Measurements from ENCODE around the gene ATXN7L3B. TPM values are rescaled to one million over a fixed set of nuclear protein-coding genes. Genes with fewer than 3 reads are reported as not detected.
"Not testable (repeated sequence)": the region's sequence is repeated elsewhere in the genome, so short reads cannot be mapped to it uniquely, and the experiment has no call there.

The ATXN7L3B gene
- polyA plus RNA-seq (ENCODE audit: insufficient read length in 3 of 3): 10 to 100 TPM; 78.0 to 93.2 (median 85.1) TPM
- long read RNA-seq, donor 1, full-length matches to known transcripts: 146 of 146 reads
- long read RNA-seq, donor 1, partial matches to known transcripts: 0 of 146 reads
- long read RNA-seq, donor 1, other reads (novel, unspliced or antisense): 0 of 146 reads
- long read RNA-seq, donor 2, full-length matches to known transcripts: 143 of 143 reads
- long read RNA-seq, donor 2, partial matches to known transcripts: 0 of 143 reads
- long read RNA-seq, donor 2, other reads (novel, unspliced or antisense): 0 of 143 reads
- long read RNA-seq, donor 3, full-length matches to known transcripts: 225 of 225 reads
- long read RNA-seq, donor 3, partial matches to known transcripts: 0 of 225 reads
- long read RNA-seq, donor 3, other reads (novel, unspliced or antisense): 0 of 225 reads
- long read RNA-seq, donor 4, full-length matches to known transcripts: 149 of 149 reads
- long read RNA-seq, donor 4, partial matches to known transcripts: 0 of 149 reads
- long read RNA-seq, donor 4, other reads (novel, unspliced or antisense): 0 of 149 reads
- long read RNA-seq, donor 5: 0 reads
- long read RNA-seq, donor 6, full-length matches to known transcripts: 213 of 213 reads
- long read RNA-seq, donor 6, partial matches to known transcripts: 0 of 213 reads
- long read RNA-seq, donor 6, other reads (novel, unspliced or antisense): 0 of 213 reads
- long read RNA-seq, donor 7, full-length matches to known transcripts: 225 of 225 reads
- long read RNA-seq, donor 7, partial matches to known transcripts: 0 of 225 reads
- long read RNA-seq, donor 7, other reads (novel, unspliced or antisense): 0 of 225 reads
- long read RNA-seq, donor 8, full-length matches to known transcripts: 281 of 281 reads
- long read RNA-seq, donor 8, partial matches to known transcripts: 0 of 281 reads
- long read RNA-seq, donor 8, other reads (novel, unspliced or antisense): 0 of 281 reads
- long read RNA-seq, donor 9, full-length matches to known transcripts: 184 of 184 reads
- long read RNA-seq, donor 9, partial matches to known transcripts: 0 of 184 reads
- long read RNA-seq, donor 9, other reads (novel, unspliced or antisense): 0 of 184 reads
- long read RNA-seq, donor 10, full-length matches to known transcripts: 191 of 191 reads
- long read RNA-seq, donor 10, partial matches to known transcripts: 0 of 191 reads
- long read RNA-seq, donor 10, other reads (novel, unspliced or antisense): 0 of 191 reads
- long read RNA-seq, donor 11, full-length matches to known transcripts: 147 of 147 reads
- long read RNA-seq, donor 11, partial matches to known transcripts: 0 of 147 reads
- long read RNA-seq, donor 11, other reads (novel, unspliced or antisense): 0 of 147 reads
- long read RNA-seq, donor 12, full-length matches to known transcripts: 75 of 75 reads
- long read RNA-seq, donor 12, partial matches to known transcripts: 0 of 75 reads
- long read RNA-seq, donor 12, other reads (novel, unspliced or antisense): 0 of 75 reads
- long read RNA-seq, donor 13: 0 reads
- long read RNA-seq, donor 14, full-length matches to known transcripts: 119 of 119 reads
- long read RNA-seq, donor 14, partial matches to known transcripts: 0 of 119 reads
- long read RNA-seq, donor 14, other reads (novel, unspliced or antisense): 0 of 119 reads
- long read RNA-seq, donor 15, full-length matches to known transcripts: 110 of 110 reads
- long read RNA-seq, donor 15, partial matches to known transcripts: 0 of 110 reads
- long read RNA-seq, donor 15, other reads (novel, unspliced or antisense): 0 of 110 reads
- long read RNA-seq, donor 16, full-length matches to known transcripts: 510 of 510 reads
- long read RNA-seq, donor 16, partial matches to known transcripts: 0 of 510 reads
- long read RNA-seq, donor 16, other reads (novel, unspliced or antisense): 0 of 510 reads

DNA sequence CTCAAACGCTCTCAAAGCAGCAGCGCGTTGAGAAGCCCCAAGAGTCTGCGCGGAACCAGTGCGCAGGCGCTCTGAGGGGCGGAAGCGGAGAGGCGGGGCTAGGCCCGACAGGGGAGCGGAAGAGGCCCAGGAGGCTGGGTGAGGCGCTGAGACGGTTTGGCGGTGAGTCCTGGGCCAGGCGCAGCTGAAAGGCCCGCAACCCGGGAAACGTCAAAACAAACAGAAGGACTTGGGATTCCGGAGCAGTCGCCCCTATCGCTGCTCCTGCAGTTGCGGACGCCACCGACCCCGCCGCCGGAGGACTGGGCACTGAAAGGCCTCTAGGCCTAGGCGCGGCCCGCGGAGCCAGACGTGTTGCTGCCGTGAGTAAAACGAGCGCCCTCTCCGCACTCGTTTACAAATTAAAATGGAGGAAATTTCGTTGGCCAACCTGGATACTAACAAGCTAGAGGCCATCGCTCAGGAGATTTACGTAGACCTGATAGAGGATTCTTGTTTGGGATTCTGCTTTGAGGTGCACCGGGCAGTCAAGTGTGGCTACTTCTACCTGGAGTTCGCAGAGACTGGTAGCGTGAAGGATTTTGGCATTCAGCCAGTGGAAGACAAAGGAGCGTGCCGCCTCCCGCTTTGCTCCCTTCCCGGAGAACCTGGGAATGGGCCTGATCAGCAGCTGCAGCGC, at the start of gene ATXN7L3B:
Gene ATXN7L3B (plus strand): TSS at position 129 of the 679 bp plus-strand sequence. CDS start 278 bp downstream, at position 407.
- DNase-seq (ENCODE audit: extremely low read depth in 1 of 11, low read depth in 9 of 11, low spot score in 4 of 11): peak; percentile 85 to 93 (median 90)

GRCh38 chr12:74488134-74488533, 49.5 kb upstream of the ATXN7L3B start:
- no peak for DNase-seq (ENCODE audit: extremely low read depth in 1 of 11, low read depth in 9 of 11, low spot score in 4 of 11)

GRCh38 chr12:74489543-74489942, 48.1 kb upstream of the ATXN7L3B start:
- no peak for DNase-seq (ENCODE audit: extremely low read depth in 1 of 11, low read depth in 9 of 11, low spot score in 4 of 11)

DNA sequence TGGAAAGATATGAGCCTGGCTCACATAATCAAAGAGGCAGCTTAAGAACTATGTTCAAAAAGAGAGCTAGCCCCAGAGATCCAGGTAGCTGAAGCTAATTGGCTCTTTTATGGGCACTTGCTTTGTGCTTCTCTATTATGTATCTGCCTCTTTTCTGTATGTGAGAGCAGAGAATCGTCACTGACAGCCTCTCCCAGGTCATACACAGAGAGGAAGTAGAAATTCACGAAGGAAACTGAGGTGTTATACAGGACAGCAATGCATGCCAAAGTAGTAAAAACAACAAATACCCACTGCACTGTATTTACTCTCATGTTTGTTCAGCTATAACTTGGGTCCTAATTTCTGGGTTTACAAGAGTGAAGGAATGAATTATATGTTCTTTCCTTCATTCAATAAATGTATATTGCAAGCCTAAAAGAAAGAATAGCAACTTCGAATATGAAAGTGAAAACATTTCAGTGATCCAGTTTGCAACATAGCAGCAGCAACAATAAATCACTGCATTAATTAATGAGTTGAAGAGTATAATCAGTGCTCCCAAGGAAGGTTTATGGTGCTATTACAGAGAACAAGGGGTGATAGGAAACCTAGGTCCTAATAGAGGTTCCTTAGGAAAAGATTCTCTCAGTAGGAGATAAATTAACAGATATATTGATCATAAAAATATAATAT, 47.1 kb upstream of the ATXN7L3B start:
- DNase-seq (ENCODE audit: extremely low read depth in 1 of 11, low read depth in 9 of 11, low spot score in 4 of 11): no peak

DNA sequence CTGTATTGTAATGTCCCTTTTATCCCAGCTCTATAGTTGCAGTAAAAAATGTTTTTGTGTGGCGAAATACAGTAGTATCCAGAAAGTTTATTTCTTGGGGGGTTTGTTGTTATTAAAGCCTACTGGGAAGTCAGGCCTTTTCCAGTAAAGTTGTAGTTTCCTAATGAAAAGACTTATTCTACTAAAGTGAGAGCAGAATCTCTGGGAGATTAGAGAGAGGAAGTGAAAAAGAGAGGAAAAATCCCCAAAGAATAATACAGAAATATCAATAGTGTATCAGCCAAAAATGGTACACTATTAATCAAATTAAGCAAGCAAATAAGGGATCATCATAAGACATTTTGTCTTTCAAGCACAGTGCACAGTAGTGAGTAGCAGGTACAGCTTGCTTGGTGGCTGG, 46.3 kb upstream of the ATXN7L3B start:
- no peak for DNase-seq (ENCODE audit: extremely low read depth in 1 of 11, low read depth in 9 of 11, low spot score in 4 of 11)

- DNase-seq (ENCODE audit: extremely low read depth in 1 of 11, low read depth in 9 of 11, low spot score in 4 of 11): no peak
These were observed 38.4 kb upstream of the ATXN7L3B start for GRCh38 chr12:74499192-74499591.

GRCh38 chr12:74508873-74509657, 28.6 kb upstream of the ATXN7L3B start:
- DNase-seq (ENCODE audit: extremely low read depth in 1 of 11, low read depth in 9 of 11, low spot score in 4 of 11): not testable (repeated sequence)

- no peak for DNase-seq (ENCODE audit: extremely low read depth in 1 of 11, low read depth in 9 of 11, low spot score in 4 of 11)
These were observed 27.7 kb upstream of the ATXN7L3B start for GRCh38 chr12:74509886-74510285.

- DNase-seq (ENCODE audit: extremely low read depth in 1 of 11, low read depth in 9 of 11, low spot score in 4 of 11): no peak
These were observed 23.4 kb upstream of the ATXN7L3B start for GRCh38 chr12:74514098-74514872.

GRCh38 chr12:74515849-74516248, 21.8 kb upstream of the ATXN7L3B start:
- no peak for DNase-seq (ENCODE audit: extremely low read depth in 1 of 11, low read depth in 9 of 11, low spot score in 4 of 11)

- DNase-seq (ENCODE audit: extremely low read depth in 1 of 11, low read depth in 9 of 11, low spot score in 4 of 11): no peak
These were observed 11.1 kb upstream of the ATXN7L3B start for GRCh38 chr12:74526535-74526934.

DNA sequence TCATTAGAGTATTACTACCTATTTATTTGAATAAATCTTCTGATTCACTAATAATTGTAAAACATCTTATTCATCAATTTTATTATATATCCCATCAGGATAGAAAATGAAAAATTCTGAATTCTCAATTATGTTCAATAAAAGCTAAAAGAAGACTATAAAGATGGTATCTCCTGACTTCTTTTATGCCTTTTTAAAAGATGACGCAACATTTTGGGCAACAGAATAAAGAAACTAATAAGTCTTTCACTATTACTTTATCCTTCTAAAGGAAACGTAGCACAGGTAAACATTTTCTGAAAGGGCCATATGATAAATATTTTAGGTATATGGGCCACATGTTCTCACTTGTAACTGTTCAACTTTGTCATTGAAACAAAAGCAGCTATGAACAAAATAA, 10.1 kb upstream of the ATXN7L3B start:
- DNase-seq (ENCODE audit: extremely low read depth in 1 of 11, low read depth in 9 of 11, low spot score in 4 of 11): no peak

- DNase-seq (ENCODE audit: extremely low read depth in 1 of 11, low read depth in 9 of 11, low spot score in 4 of 11): no peak
These were observed 7.0 kb upstream of the ATXN7L3B start for GRCh38 chr12:74530676-74531075.

DNA sequence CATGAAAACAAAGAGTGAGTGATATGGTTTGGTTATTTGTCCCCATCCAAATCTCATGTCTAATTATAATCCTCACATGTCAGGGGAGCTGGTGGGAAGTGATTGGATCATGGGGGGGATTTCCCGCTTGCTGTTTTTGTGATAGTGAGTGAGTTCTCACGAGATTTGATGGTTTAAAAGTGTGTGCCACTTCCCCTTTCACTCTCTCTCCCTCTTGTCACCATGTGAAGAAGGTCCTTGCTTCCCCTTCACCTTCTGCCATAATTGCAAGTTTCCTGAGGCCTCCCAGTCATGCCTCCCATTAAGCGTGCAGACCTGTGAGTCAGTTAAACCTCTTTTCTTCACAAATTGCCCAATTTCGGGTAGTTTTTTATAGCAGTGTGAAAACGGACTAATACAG, 2.1 kb upstream of the ATXN7L3B start:
- no peak for DNase-seq (ENCODE audit: extremely low read depth in 1 of 11, low read depth in 9 of 11, low spot score in 4 of 11)

DNA sequence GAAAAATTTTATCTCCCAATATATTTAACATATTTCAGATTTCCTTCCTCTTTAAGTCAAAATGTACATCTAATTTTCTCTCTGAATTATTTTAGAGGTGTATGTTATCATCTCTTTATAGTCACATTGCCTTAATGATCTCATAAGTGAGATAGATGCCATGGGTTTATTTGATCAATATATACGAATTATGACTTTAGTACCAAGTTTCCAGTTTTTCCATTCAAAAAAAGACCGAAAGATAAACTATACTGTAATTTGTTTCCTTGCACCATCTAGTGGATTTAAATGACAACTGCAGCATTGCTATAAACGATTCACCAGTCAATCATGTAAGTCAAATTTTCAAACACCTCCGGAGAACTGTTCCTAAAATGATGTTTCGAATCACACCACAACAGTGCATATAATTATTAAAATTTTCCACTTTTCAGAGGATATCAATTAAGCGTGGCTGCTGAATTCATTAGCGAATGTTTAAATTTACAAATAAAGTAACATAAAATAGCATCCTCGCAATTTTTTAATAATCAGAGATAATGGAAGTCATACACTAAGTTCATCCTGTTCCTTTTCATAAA, 419 bp upstream of the ATXN7L3B start:
- DNase-seq (ENCODE audit: extremely low read depth in 1 of 11, low read depth in 9 of 11, low spot score in 4 of 11): peak in 7 of 11 donors; percentile 14 to 39 (median 29)
